Activated CD8-positive, alpha-beta memory T cell treated with anti-CD3 and anti-CD28 coated beads, Interleukin-2, amount 10 ng/mL, durations not matched to agents 7 days and 5 days (primary cell): Measurements from ENCODE around the gene TDRD3. TPM values are rescaled to one million over a fixed set of nuclear protein-coding genes. Genes with fewer than 3 reads are reported as not detected.

Experiments used
- ATAC-seq: fragments of 150-1000 bp; cut with Tn5 transposase; one replicate; pipeline ENCODE4 v1.10.0; 2021; ENCODE audit warnings: moderate library complexity
- CTCF ChIA-PET: fragments of 350-600 bp; sonication (Branson Sonifier 250); formaldehyde crosslinking; loops from one replicate; lab custom pipeline; 2021; ENCODE audit warnings: antibody characterized with exemption; lab: Charles Lee
- DNase-seq: peaks from one replicate; pipeline ENCODE4 v3.0.0-alpha.2; 2020
- H3K27ac Mint-ChIP-seq: one replicate; pipeline ENCODE4 v1.8.0; 2021; ENCODE audit warnings: mild to moderate bottlenecking, mixed read lengths
- H3K27me3 Mint-ChIP-seq: one replicate; pipeline ENCODE4 v1.8.0; 2021; ENCODE audit warnings: mixed read lengths
- H3K36me3 Mint-ChIP-seq: one replicate; pipeline ENCODE4 v1.8.0; 2021; ENCODE audit warnings: mild to moderate bottlenecking, mixed read lengths
- H3K4me1 Mint-ChIP-seq: one replicate; pipeline ENCODE4 v1.8.0; 2021; ENCODE audit warnings: mixed read lengths
- H3K4me3 Mint-ChIP-seq: one replicate; pipeline ENCODE4 v1.8.0; 2021; ENCODE audit warnings: mild to moderate bottlenecking, moderate library complexity, mixed read lengths
- H3K9me3 Mint-ChIP-seq: one replicate; pipeline ENCODE4 v1.8.0; 2022; ENCODE audit warnings: low read depth, mixed read lengths
- total RNA-seq, 2 experiments: library from RNA; stranded (reverse); gene quantifications; one replicate each; pipeline ENCODE4 v1.2.3, GENCODE V29; 2021

The TDRD3 gene
- 10 to 100 TPM; 25.0 to 26.1 TPM for total RNA-seq

- CTCF ChIA-PET: interaction anchor here (1.5 to 3.6 kb wide), 3 partner anchors 10 to 34 kb away, joined by 4 to 18 read pairs (median 15); no protein-coding TSS in a partner anchor
Measured at GRCh38 chr13:60396783-60397703, at the start of gene TDRD3. Gene TDRD3, plus strand, starts transcription at chr13:60397220. Its CDS starts 145 bp downstream, at chr13:60397365.

GRCh38 chr13:60347690-60348089, 49.3 kb upstream of the TDRD3 start:
- Mint-ChIP-seq H3K4me1 (peaks cover 2% of the 10 kb centered on the region), H3K27me3 (peaks cover 27% of the 10 kb centered on the region), H3K9me3 (no peaks in the 10 kb centered on the region), H3K36me3 (no peaks in the 10 kb centered on the region), H3K27ac (no peak overlapping the region), H3K4me3 (no peak overlapping the region)
- ATAC-seq (no peak), DNase-seq (no peak)
- CTCF ChIA-PET: interaction anchor here (1.0 to 1.2 kb wide), 2 partner anchors 23 to 83 kb away, joined by 3 to 4 read pairs; no protein-coding TSS in a partner anchor

More at GRCh38 chr13:60396783-60397703, at the start of gene TDRD3:
- Mint-ChIP-seq H3K27ac (peak within 1 kb of the TSS; percentile 95), H3K4me3 (peak within 1 kb of the TSS; percentile 89), H3K4me1 (peaks cover 42% of the 10 kb centered on the region), H3K9me3 (no peaks in the 10 kb centered on the region), H3K27me3 (no peaks in the 10 kb centered on the region), H3K36me3 (no peaks in the 10 kb centered on the region)
- ATAC-seq (peak; percentile 74), DNase-seq (peak; percentile 91)

DNA sequence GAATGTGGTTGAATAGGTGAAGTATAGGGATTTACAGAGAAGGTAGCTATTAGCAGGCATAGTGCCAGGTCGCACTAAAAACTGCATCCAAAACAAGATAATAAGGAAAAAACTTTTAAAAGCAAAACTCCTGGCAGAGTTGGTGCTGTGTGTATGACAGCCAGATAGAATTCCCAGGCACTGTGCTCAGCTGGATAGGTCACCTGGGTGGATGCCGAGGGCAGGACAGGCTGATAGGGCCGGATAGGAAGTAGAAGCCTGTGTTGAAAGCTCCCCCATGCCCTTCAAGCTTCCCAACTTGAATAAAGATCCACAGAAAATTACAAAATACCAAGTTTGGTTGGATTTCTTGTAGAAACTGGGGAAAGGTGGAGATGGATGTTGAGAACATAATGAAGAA, 48.9 kb upstream of the TDRD3 start:
- Mint-ChIP-seq H3K4me1 (peaks cover 2% of the 10 kb centered on the region), H3K27me3 (peaks cover 28% of the 10 kb centered on the region), H3K4me3 (no peak overlapping the region), H3K36me3 (no peaks in the 10 kb centered on the region), H3K27ac (no peak overlapping the region), H3K9me3 (no peaks in the 10 kb centered on the region)
- DNase-seq: no peak
- ATAC-seq: no peak
- CTCF ChIA-PET: interaction anchor here (1.0 to 1.2 kb wide), 2 partner anchors 23 to 83 kb away, joined by 3 to 4 read pairs; no protein-coding TSS in a partner anchor

- Mint-ChIP-seq H3K9me3 (no peaks in the 10 kb centered on the region), H3K27ac (no peak overlapping the region), H3K4me3 (no peak overlapping the region), H3K27me3 (peaks cover 32% of the 10 kb centered on the region), H3K36me3 (no peaks in the 10 kb centered on the region), H3K4me1 (no peaks in the 10 kb centered on the region)
- ATAC-seq (no peak), DNase-seq (no peak)
- CTCF ChIA-PET: interaction anchor here (1.0 kb wide), 1 partner anchor 19 kb away, joined by 3 read pairs; no protein-coding TSS in a partner anchor
Measured at GRCh38 chr13:60351326-60351725, 45.7 kb upstream of the TDRD3 start.

GRCh38 chr13:60351855-60352615, 45.0 kb upstream of the TDRD3 start:
- CTCF ChIA-PET: no interaction called here
- DNase-seq (no peak), ATAC-seq (no peak)
- H3K9me3 Mint-ChIP-seq: no peaks in the 10 kb centered on the region
- no peaks in the 10 kb centered on the region for H3K4me1 Mint-ChIP-seq
- H3K4me3 Mint-ChIP-seq: no peak overlapping the region
- H3K36me3 Mint-ChIP-seq: no peaks in the 10 kb centered on the region
- no peak overlapping the region for H3K27ac Mint-ChIP-seq
- H3K27me3 Mint-ChIP-seq: peaks cover 32% of the 10 kb centered on the region

GRCh38 chr13:60352644-60353043, 44.4 kb upstream of the TDRD3 start:
- H3K9me3 Mint-ChIP-seq: no peaks in the 10 kb centered on the region
- H3K27ac Mint-ChIP-seq: no peak overlapping the region
- H3K27me3 Mint-ChIP-seq: peaks cover 31% of the 10 kb centered on the region
- H3K36me3 Mint-ChIP-seq: no peaks in the 10 kb centered on the region
- ATAC-seq (no peak), DNase-seq (no peak)
- H3K4me1 Mint-ChIP-seq: no peaks in the 10 kb centered on the region
- CTCF ChIA-PET: no interaction called here
- no peak overlapping the region for H3K4me3 Mint-ChIP-seq

- Mint-ChIP-seq H3K4me3 (no peak overlapping the region), H3K4me1 (no peaks in the 10 kb centered on the region), H3K36me3 (no peaks in the 10 kb centered on the region), H3K27me3 (peaks cover 21% of the 10 kb centered on the region), H3K27ac (no peak overlapping the region), H3K9me3 (no peaks in the 10 kb centered on the region)
- CTCF ChIA-PET: no interaction called here
- ATAC-seq: no peak
- no peak for DNase-seq
Measured at GRCh38 chr13:60355056-60355455, 42.0 kb upstream of the TDRD3 start.

DNA sequence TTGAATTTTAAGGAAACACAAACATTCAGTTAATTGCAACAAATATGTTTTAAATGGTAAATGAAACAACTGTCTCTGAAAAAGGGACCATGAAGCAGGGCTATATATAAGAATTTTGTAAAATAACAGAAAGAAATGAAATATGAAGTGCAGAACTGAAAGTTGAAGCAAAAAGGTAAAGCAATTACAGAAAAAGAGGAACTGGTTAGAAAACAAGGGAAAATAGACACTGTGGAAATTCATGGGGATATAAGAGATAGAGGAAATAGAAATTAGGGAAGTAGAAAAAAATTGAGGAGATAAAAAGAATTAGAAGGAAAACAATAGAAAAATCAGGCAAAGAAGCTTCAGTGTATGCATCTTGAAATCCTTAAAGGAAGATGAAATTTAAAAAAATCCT, 40.0 kb upstream of the TDRD3 start:
- no peak overlapping the region for H3K27ac Mint-ChIP-seq
- H3K27me3 Mint-ChIP-seq: peaks cover 24% of the 10 kb centered on the region
- H3K4me3 Mint-ChIP-seq: no peak overlapping the region
- H3K36me3 Mint-ChIP-seq: no peaks in the 10 kb centered on the region
- H3K9me3 Mint-ChIP-seq: no peaks in the 10 kb centered on the region
- CTCF ChIA-PET: no interaction called here
- ATAC-seq (no peak), DNase-seq (no peak)
- H3K4me1 Mint-ChIP-seq: no peaks in the 10 kb centered on the region

DNA sequence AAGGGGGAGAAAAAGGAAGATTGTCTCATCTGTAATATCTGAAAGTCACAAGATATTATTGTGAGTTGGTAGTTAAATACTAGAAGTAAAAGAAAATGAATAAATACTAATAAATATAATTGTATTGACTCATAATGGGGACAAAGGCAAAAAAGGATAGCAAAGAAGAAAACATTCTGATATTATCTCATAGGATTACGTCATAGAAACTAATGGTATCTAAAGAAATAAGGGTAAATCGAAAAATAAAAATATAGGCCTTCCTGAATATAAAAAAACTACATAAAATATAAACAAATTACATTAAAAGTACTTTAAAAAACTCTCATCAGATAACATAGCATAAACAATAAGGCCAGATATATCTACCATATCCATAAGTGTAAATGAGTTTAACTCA, 38.6 kb upstream of the TDRD3 start:
- Mint-ChIP-seq H3K27me3 (peaks cover 27% of the 10 kb centered on the region), H3K27ac (no peak overlapping the region), H3K4me3 (no peak overlapping the region), H3K4me1 (no peaks in the 10 kb centered on the region), H3K9me3 (no peaks in the 10 kb centered on the region), H3K36me3 (no peaks in the 10 kb centered on the region)
- CTCF ChIA-PET: no interaction called here
- ATAC-seq (no peak), DNase-seq (no peak)

- no peak for DNase-seq
- no peaks in the 10 kb centered on the region for H3K4me1 Mint-ChIP-seq
- no peak for ATAC-seq
- H3K27ac Mint-ChIP-seq: no peak overlapping the region
- no peak overlapping the region for H3K4me3 Mint-ChIP-seq
- H3K36me3 Mint-ChIP-seq: no peaks in the 10 kb centered on the region
- H3K27me3 Mint-ChIP-seq: peaks cover 21% of the 10 kb centered on the region
- CTCF ChIA-PET: no interaction called here
- H3K9me3 Mint-ChIP-seq: no peaks in the 10 kb centered on the region
Measured at GRCh38 chr13:60363288-60363687, 33.7 kb upstream of the TDRD3 start.

- ATAC-seq (no peak), DNase-seq (no peak)
- CTCF ChIA-PET: no interaction called here
- Mint-ChIP-seq H3K36me3 (no peaks in the 10 kb centered on the region), H3K4me3 (no peak overlapping the region), H3K4me1 (no peaks in the 10 kb centered on the region), H3K27me3 (peaks cover 4% of the 10 kb centered on the region), H3K27ac (no peak overlapping the region), H3K9me3 (no peaks in the 10 kb centered on the region)
Measured at GRCh38 chr13:60369242-60369641, 27.8 kb upstream of the TDRD3 start.

DNA sequence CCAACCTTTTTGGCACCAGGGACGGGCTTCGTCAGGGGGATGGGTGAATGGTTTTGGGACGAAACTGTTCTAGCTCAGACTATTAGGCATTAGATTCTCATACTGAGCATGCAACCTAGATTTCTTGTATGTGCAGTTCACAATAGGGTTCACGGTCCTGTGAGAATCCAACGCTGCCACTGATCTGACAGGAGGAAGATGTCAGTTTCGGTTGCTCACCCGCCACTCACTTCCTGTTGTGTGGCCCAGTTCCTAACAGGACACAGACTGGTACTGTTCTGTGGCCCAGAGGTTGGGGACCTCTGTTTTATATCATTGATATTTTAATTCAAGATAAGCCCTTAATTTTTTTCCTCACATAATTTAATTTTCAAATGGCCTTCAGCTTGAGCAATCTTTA, 26.7 kb upstream of the TDRD3 start:
- no peak overlapping the region for H3K4me3 Mint-ChIP-seq
- CTCF ChIA-PET: interaction anchor here (1.2 kb wide), 1 partner anchor 20 kb away, joined by 3 read pairs; no protein-coding TSS in a partner anchor
- no peaks in the 10 kb centered on the region for H3K4me1 Mint-ChIP-seq
- no peak for DNase-seq
- no peak for ATAC-seq
- no peaks in the 10 kb centered on the region for H3K9me3 Mint-ChIP-seq
- H3K27me3 Mint-ChIP-seq: peaks cover 4% of the 10 kb centered on the region
- no peaks in the 10 kb centered on the region for H3K36me3 Mint-ChIP-seq
- no peak overlapping the region for H3K27ac Mint-ChIP-seq

DNA sequence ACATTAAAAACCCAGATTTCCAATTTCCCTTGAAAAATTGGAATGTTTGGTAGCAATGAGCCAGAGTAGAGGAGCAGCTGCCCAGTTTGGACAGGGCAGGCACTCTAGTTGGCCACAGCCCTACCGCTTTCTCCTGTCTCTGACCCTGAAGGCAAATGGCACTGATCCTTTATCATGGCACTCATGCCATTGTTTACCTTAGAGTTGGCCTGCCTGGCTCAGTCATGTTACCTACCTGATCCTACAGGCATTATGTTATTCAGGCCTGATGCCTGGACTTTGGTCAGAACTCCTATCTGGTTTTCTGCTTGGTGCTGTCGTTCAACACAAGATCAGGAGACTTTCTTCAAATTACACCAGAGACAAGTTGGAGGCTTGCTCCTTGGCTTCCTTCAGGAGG, 24.9 kb upstream of the TDRD3 start:
- no peak for ATAC-seq
- H3K27me3 Mint-ChIP-seq: peaks cover 2% of the 10 kb centered on the region
- H3K9me3 Mint-ChIP-seq: no peaks in the 10 kb centered on the region
- no peaks in the 10 kb centered on the region for H3K4me1 Mint-ChIP-seq
- H3K4me3 Mint-ChIP-seq: no peak overlapping the region
- H3K36me3 Mint-ChIP-seq: no peaks in the 10 kb centered on the region
- CTCF ChIA-PET: no interaction called here
- no peak for DNase-seq
- no peak overlapping the region for H3K27ac Mint-ChIP-seq
